Measurements from ENCODE around the gene FLCN.
"Not testable (repeated sequence)": the region's sequence is repeated elsewhere in the genome, so short reads cannot be mapped to it uniquely, and the experiment has no call there.

The FLCN gene

GRCh38 chr17:17201907-17202306 lies 35.1 kb downstream of the FLCN start:
- no peak for DNase-seq (ENCODE audit: extremely low read depth, low read depth)
- TF ChIP-seq CTCF (IDR thresholded peaks at IDR 0.05; ENCODE audit: low read depth, low read length) = no peak

GRCh38 chr17:17201271-17201670 lies 35.7 kb downstream of the FLCN start:
- TF ChIP-seq CTCF (IDR thresholded peaks at IDR 0.05; ENCODE audit: low read depth, low read length) = no peak
- DNase-seq (ENCODE audit: extremely low read depth, low read depth) = no peak

GRCh38 chr17:17200831-17201230 lies 36.1 kb downstream of the FLCN start:
- no peak for TF ChIP-seq CTCF (IDR thresholded peaks at IDR 0.05; ENCODE audit: low read depth, low read length)

GRCh38 chr17:17200311-17200710 lies 36.7 kb downstream of the FLCN start:
- TF ChIP-seq CTCF (IDR thresholded peaks at IDR 0.05; ENCODE audit: low read depth, low read length) = no peak
- DNase-seq (ENCODE audit: extremely low read depth, low read depth) = no peak

More at GRCh38 chr17:17200831-17201230, 36.1 kb downstream of the FLCN start:
- DNase-seq (ENCODE audit: extremely low read depth, low read depth) = no peak

GRCh38 chr17:17198281-17198680 lies 38.7 kb downstream of the FLCN start:
- TF ChIP-seq CTCF (IDR thresholded peaks at IDR 0.05; ENCODE audit: low read depth, low read length) = no peak
- no peak for DNase-seq (ENCODE audit: extremely low read depth, low read depth)

GRCh38 chr17:17196776-17197175 lies 40.2 kb downstream of the FLCN start:
- no peak for TF ChIP-seq CTCF (IDR thresholded peaks at IDR 0.05; ENCODE audit: low read depth, low read length)
- DNase-seq (ENCODE audit: extremely low read depth, low read depth) = no peak

GRCh38 chr17:17195466-17195865 lies 41.5 kb downstream of the FLCN start:
- DNase-seq (ENCODE audit: extremely low read depth, low read depth) = not testable (repeated sequence)

GRCh38 chr17:17191961-17192381 lies 45.0 kb downstream of the FLCN start:
- no peak for DNase-seq (ENCODE audit: extremely low read depth, low read depth)
- no peak for TF ChIP-seq CTCF (IDR thresholded peaks at IDR 0.05; ENCODE audit: low read depth, low read length)
